Hair follicular keratinocyte (primary cell): ENCODE measurements around the gene CLEC7A. TPM values are rescaled to one million over a fixed set of nuclear protein-coding genes. Genes with fewer than 3 reads are reported as not detected.

Experiments used
- total RNA-seq: library from RNA; depleted of rRNA; stranded (reverse); fragments of >200 nt; gene quantifications from 2 replicates; pipeline ENCODE4 v1.2.3, GENCODE V29; 2015

Gene CLEC7A
- total RNA-seq: not detected in 2 replicates

DNA sequence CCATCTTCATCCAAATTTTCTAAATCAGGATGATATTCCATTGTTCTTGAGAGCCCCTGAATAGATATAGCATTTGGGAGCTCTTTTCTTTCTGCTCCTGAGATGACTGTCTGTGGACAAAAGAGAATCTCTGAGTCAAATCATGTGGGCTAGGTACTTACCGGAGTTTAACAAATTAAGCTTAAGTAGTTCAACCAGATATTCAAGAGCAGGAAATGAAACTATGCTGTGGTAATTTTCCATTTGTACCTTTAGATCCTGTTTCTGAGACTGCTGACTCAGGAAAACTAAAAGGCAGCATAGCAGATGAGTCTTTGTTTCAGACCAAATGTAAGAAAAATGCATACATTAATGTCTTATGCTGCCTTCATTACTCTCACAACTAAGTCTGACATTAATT, at the start of gene CLEC7A:
Gene CLEC7A (minus strand): TSS at position 158 of the 400 bp plus-strand sequence. CDS start 117 bp downstream, at position 41.

DNA sequence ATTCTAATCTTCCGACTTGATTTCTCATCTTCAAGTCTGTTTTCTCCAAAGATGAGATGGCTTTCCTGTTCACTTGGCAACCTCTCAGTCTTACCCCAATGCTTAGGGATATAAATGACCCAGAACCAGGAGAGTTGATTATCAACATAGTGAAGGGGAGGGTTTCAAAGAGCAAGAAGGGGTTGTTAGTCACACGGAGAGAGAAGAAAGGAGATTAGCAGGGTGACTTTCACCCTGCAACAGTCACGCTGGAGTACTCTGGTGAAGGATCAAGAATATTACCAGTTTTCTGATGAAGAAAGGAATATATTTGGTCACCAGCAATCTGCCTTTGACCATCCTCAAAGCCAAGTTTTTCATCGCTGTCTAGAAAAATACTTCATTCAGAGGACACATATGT, 48.8 kb upstream of the CLEC7A start, which contains the start of gene TMEM52B:
Gene TMEM52B (plus strand): TSS at position 212 of the 400 bp plus-strand sequence. CDS start 543 bp downstream, outside the sequence.

DNA sequence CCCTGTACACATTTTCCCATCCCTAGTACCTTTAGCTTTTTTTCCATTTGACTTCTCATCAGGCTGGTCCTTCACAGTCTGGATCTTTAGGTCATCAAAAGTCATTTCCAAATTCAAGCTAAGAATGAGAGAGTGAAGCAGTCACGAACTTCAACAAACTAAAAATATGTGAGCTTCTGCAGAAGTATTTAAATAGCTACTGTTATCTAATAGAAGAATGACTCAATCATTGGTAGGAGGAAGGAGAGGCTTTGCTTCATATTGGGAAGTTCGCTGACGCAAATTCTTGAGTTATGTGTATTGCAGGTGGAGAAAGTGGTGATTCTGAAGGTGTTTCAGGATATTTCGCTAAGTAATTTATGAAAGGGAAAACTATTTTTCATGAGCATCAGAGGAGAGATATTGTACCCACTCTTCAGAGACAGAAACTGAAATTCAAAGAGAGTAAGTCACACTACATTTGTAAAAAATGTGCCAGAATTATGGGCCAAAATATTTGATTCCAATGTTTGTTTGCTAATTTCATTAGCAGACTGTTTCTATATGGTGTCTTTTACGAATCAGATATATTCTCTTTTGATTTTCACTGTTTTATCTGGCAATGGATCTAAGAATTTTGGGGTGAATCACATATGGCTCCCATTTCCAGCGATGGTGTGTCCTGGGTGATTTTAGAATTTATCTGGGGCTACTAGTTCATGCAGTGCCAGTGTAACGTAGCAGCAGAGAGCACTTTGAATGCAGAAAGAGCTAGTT, 42.2 kb upstream of the CLEC7A start, which contains the start of gene OLR1:
Gene OLR1 (minus strand): TSS at position 160 of the 756 bp plus-strand sequence. CDS start 55 bp downstream, at position 105.

DNA sequence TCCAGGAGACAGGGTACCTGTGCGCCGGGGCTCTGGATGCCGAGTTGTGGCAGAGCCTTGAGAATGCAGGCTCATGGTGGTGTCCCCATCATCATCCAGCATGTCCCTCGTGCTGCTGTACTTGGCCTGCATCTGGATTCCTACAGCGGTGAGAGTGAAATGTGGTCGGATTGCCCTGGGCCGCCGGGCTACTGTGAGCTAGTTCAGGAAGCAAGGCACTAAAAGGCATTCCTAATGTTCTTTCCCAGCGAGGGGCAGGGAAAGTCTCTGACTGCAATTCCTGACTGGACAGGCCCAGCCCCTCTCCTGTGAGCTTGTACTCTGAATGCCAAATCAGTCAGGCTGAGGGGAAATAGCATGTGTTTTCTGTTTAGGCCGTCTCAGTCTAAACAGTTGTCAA, 31.2 kb downstream of the CLEC7A start, which contains the start of gene CLEC1A:
Gene CLEC1A (minus strand): TSS at position 195 of the 400 bp plus-strand sequence. CDS start 63 bp downstream, at position 132.

Other genes starting within 250 kb of the CLEC7A start
- gene KLRF2, start 248.7 kb downstream of the CLEC7A start, total RNA-seq: not detected in 2 replicates
- gene CLEC2A, start 197.8 kb downstream of the CLEC7A start, total RNA-seq: not detected in 2 replicates
- gene CLEC12A, start 158.8 kb downstream of the CLEC7A start, total RNA-seq: not detected in 2 replicates
- gene CLEC1B, start 131.1 kb downstream of the CLEC7A start, total RNA-seq: not detected in 2 replicates
- not detected in 2 replicates for gene CLEC12B, start 119.6 kb downstream of the CLEC7A start, total RNA-seq
- gene CLEC9A, start 99.5 kb downstream of the CLEC7A start, total RNA-seq: not detected in 2 replicates
- gene CLEC1A, start 31.2 kb downstream of the CLEC7A start, total RNA-seq: not detected in 2 replicates
- gene OLR1, start 41.9 kb upstream of the CLEC7A start, total RNA-seq: 0.04 TPM in 1 of 2 replicates, not detected in the other
- not detected in 2 replicates for gene TMEM52B, start 48.8 kb upstream of the CLEC7A start, total RNA-seq
- 9.1 and 19.6 TPM in 2 replicates for gene GABARAPL1, start 82.7 kb upstream of the CLEC7A start, total RNA-seq
- gene KLRD1, start 177.7 kb upstream of the CLEC7A start, total RNA-seq: not detected in 2 replicates